H1 (cell line): ENCODE data around the gene CHST1. TPM values are rescaled to one million over a fixed set of nuclear protein-coding genes. Genes with fewer than 3 reads are reported as not detected.

Experiments used
- CHD7 ChIP-seq: fragments of 300-600 bp; sonication (generic); IDR thresholded peaks from 2 replicates; pipeline ENCODE4 v1.7.1; 2012; ENCODE audit warnings: low read length, moderate library complexity, mild to moderate bottlenecking, inconsistent platforms; ENCODE audit not compliant: insufficient replicate concordance
- E2F6 ChIP-seq: IDR thresholded peaks from 2 replicates; pipeline ENCODE4 v1.6.1; 2012; ENCODE audit warnings: inconsistent platforms
- JUND ChIP-seq: IDR thresholded peaks from 2 replicates; pipeline ENCODE4 v1.6.1; 2011; ENCODE audit warnings: mild to moderate bottlenecking, improper control_type of control experiment, low read length
- polyA plus RNA-seq, 7 experiments: library from polyadenylated mRNA; depleted of rRNA in 3 of 7; stranded (reverse) in 5 of 7; unstranded in 2 of 7; fragments of >200 nt in 5 of 7; fragments of 200-250 nt in 2 of 7; gene quantifications; 1 replicate in 5 of 7; 2 replicates in 1 of 7; 4 replicates in 1 of 7; pipeline versions ENCODE4 v1.2.1 to v1.2.3, GENCODE V29; 2011 to 2013; ENCODE audit warnings: missing spikeins in 2 of 7, mixed read lengths in 2 of 7
- total RNA-seq: library from RNA; stranded (reverse); fragmentation: NEBNext Ultra II Directional; extraction: Animal tissue kit (Norgen Biotek cat#: 25700); gene quantifications from 2 replicates; pipeline ENCODE4 v1.2.1, GENCODE V29; 2021

Gene CHST1
- total and polyA plus RNA-seq, 2 of the 8 experiments (the other 6 are each of a cell fraction or from before 2014, with no cell fraction given): 1.6 to 3.8 TPM

GRCh38 chr11:45621588-45621987 is 43.8 kb downstream of the CHST1 start (continued):
- TF ChIP-seq CHD7 (no peak), JUND (peak; percentile 17; the same call in 1 of the 2 replicates), E2F6 (no peak)
